BJ (cell line): ENCODE data around the gene KREMEN1. TPM values are rescaled to one million over a fixed set of nuclear protein-coding genes. Genes with fewer than 3 reads are reported as not detected.

Experiments used
- CTCF ChIA-PET: fragments of 350-600 bp; formaldehyde crosslinking; extraction: SDS; loops from one replicate; lab custom pipeline; 2021; ENCODE audit warnings: antibody characterized with exemption, inconsistent platforms; lab: Yijun Ruan, JAX
- POLR2A ChIA-PET: fragments of 300-600 bp; sonication (Branson Sonifier 250); formaldehyde crosslinking; extraction: SDS; loops from one replicate; lab custom pipeline; 2021; ENCODE audit warnings: antibody characterized with exemption; lab: Charles Lee
- DNase-seq: peaks from one replicate; pipeline ENCODE4 v3.0.0-alpha.2; 2011; ENCODE audit warnings: low read depth
- H3K27me3 ChIP-seq: 2 replicates; pipeline ENCODE4 v1.6.0; 2011; ENCODE audit warnings: low read length; ENCODE audit not compliant: control insufficient read depth, insufficient read depth
- H3K36me3 ChIP-seq: 2 replicates; pipeline ENCODE4 v1.5.1; 2011; ENCODE audit warnings: low read length; ENCODE audit not compliant: control insufficient read depth, insufficient read depth
- H3K4me3 ChIP-seq: 2 replicates; pipeline ENCODE4 v1.5.1; 2011; ENCODE audit warnings: low read depth, mild to moderate bottlenecking, control low read depth, low read length
- polyA plus RNA-seq: library from polyadenylated mRNA; depleted of rRNA; stranded (reverse); fragments of >200 nt; gene quantifications from 2 replicates; pipeline ENCODE4 v1.2.3, GENCODE V29; 2011
- TF ChIP-seq, protein P1 (sequence below): IDR thresholded peaks from 2 replicates; pipeline ENCODE4 v1.5.1; 2011; ENCODE audit warnings: low read depth, mild to moderate bottlenecking, control low read depth, inconsistent platforms, low read length, moderate library complexity; ENCODE audit not compliant: insufficient read depth

KREMEN1 gene
- polyA plus RNA-seq, 1 experiment: 2.1 TPM

DNA sequence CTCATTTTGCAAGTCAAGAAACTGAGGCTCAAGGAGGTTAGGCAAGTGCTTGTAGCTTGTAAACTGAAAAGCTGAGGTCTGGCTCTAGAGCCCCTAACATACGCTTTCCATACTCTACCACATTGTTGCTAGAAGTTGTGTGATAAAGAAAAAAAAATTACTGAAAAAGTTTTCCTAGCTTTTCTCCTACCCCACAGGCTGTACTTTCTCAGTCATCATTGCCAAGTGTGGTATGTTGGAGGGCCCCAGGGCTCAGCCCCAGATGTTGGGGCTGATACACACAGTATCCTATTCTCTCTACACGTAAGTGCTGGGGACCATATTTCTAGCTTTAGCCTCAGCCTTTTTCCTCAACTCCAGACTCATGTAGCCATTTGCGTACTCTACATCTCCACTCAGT lies 16.0 kb downstream of the KREMEN1 start:
- Histone ChIP-seq H3K4me3 (no peak overlapping the region), H3K36me3 (no peaks in the 10 kb centered on the region), H3K27me3 (0 out of 2 replicates have a peak, but pooled peaks cover 2% of the 10 kb centered on the region)
- CTCF ChIA-PET: interaction anchor here (0.6 to 1.2 kb wide), 3 partner anchors 10 to 245 kb away, joined by 3 read pairs; no protein-coding TSS in a partner anchor
- POLR2A ChIA-PET: no interaction called here
- no peak for DNase-seq
- TF ChIP-seq, protein P1, sequence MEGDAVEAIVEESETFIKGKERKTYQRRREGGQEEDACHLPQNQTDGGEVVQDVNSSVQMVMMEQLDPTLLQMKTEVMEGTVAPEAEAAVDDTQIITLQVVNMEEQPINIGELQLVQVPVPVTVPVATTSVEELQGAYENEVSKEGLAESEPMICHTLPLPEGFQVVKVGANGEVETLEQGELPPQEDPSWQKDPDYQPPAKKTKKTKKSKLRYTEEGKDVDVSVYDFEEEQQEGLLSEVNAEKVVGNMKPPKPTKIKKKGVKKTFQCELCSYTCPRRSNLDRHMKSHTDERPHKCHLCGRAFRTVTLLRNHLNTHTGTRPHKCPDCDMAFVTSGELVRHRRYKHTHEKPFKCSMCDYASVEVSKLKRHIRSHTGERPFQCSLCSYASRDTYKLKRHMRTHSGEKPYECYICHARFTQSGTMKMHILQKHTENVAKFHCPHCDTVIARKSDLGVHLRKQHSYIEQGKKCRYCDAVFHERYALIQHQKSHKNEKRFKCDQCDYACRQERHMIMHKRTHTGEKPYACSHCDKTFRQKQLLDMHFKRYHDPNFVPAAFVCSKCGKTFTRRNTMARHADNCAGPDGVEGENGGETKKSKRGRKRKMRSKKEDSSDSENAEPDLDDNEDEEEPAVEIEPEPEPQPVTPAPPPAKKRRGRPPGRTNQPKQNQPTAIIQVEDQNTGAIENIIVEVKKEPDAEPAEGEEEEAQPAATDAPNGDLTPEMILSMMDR: no peak

GRCh38 chr22:29089507-29089906 lies 16.7 kb downstream of the KREMEN1 start:
- Histone ChIP-seq H3K27me3 (0 out of 2 replicates have a peak, but pooled peaks cover 2% of the 10 kb centered on the region), H3K36me3 (no peaks in the 10 kb centered on the region), H3K4me3 (no peak overlapping the region)
- POLR2A ChIA-PET: no interaction called here
- no peak for DNase-seq
- TF ChIP-seq, protein P1: no peak
- CTCF ChIA-PET: interaction anchor here (1.1 to 2.6 kb wide), 2 partner anchors 10 to 65 kb away, joined by 3 to 8 read pairs; no protein-coding TSS in a partner anchor

- Histone ChIP-seq H3K27me3 (0 out of 2 replicates have a peak, but pooled peaks cover 2% of the 10 kb centered on the region), H3K36me3 (no peaks in the 10 kb centered on the region), H3K4me3 (no peak overlapping the region)
- ChIA-PET CTCF (interaction anchor here (2.6 kb wide), 1 partner anchor 64 kb away, joined by 8 read pairs; no protein-coding TSS in a partner anchor), POLR2A (no interaction called here)
- TF ChIP-seq, protein P1: no peak
- DNase-seq: no peak
Observed at GRCh38 chr22:29090039-29090438, 17.2 kb downstream of the KREMEN1 start.

GRCh38 chr22:29092243-29092642 lies 19.4 kb downstream of the KREMEN1 start:
- no peak for DNase-seq
- ChIA-PET CTCF (interaction anchor here (0.8 to 1.9 kb wide), 2 partner anchors 10 to 17 kb away, joined by 5 to 8 read pairs; no protein-coding TSS in a partner anchor), POLR2A (no interaction called here)
- TF ChIP-seq, protein P1: no peak
- no peak overlapping the region for H3K4me3 ChIP-seq
- no peaks in the 10 kb centered on the region for H3K27me3 ChIP-seq
- H3K36me3 ChIP-seq: no peaks in the 10 kb centered on the region

DNA sequence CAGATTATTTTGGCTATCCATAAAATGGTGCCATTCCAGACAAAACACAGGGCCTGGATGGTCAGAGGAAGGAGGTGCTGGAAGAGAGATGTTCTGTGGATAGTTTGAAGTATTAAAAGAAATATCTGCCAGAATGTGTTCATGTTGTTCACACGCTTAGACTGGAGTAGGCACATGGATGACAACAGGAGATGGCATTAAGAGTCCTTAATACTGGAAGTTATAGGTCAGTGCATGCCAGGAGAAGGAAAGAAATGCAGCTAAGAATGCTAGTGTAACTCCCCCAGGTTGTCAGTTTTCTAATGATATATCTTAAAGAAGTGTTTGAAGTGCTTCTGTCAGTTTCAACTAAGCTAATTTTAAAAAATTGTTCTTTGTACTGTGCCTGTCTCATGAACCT lies 20.2 kb downstream of the KREMEN1 start:
- H3K36me3 ChIP-seq: no peaks in the 10 kb centered on the region
- CTCF ChIA-PET: interaction anchor here (1.6 kb wide), 1 partner anchor 53 kb away, joined by 6 read pairs; no protein-coding TSS in a partner anchor
- POLR2A ChIA-PET: no interaction called here
- TF ChIP-seq, protein P1: no peak
- H3K27me3 ChIP-seq: no peaks in the 10 kb centered on the region
- no peak for DNase-seq
- no peak overlapping the region for H3K4me3 ChIP-seq
